GM12878 (cell line): Measurements from ENCODE around the gene BRME1. TPM values are rescaled to one million over a fixed set of nuclear protein-coding genes. Genes with fewer than 3 reads are reported as not detected.

Experiments used
- BACH1 ChIP-seq: fragments of 450-650 bp; IDR thresholded peaks from 2 replicates; pipeline ENCODE4 v1.6.1; 2017; ENCODE audit warnings: mild to moderate bottlenecking, borderline replicate concordance
- BMI1 ChIP-seq: fragments of 450-650 bp; IDR thresholded peaks from 2 replicates; pipeline ENCODE4 v1.6.1; 2016; ENCODE audit warnings: mild to moderate bottlenecking, moderate library complexity, borderline replicate concordance
- CEBPB ChIP-seq, 2 experiments: fragments of 150-350 bp in 1 of 2; IDR thresholded peaks; 2 replicates each; pipeline ENCODE4 v1.6.1; 2012 to 2014; ENCODE audit warnings: low read depth in 2 of 2, low read length in 2 of 2, borderline replicate concordance in 1 of 2, inconsistent platforms in 1 of 2
- CHD2 ChIP-seq: IDR thresholded peaks from 2 replicates; pipeline ENCODE4 v1.6.1; 2011; ENCODE audit warnings: low read depth, low read length, improper control_type of control experiment, borderline replicate concordance
- EP300 ChIP-seq, 2 experiments: fragments of 150-350 bp in 1 of 2; IDR thresholded peaks; 2 replicates each; pipeline ENCODE4 v1.6.1; 2011 to 2012; ENCODE audit warnings: low read depth in 2 of 2, low read length in 2 of 2, borderline replicate concordance in 1 of 2, improper control_type of control experiment in 1 of 2, inconsistent platforms in 1 of 2; ENCODE audit not compliant: control insufficient read depth in 1 of 2
- IKZF2 ChIP-seq, 2 experiments: fragments of 450-650 bp; IDR thresholded peaks; 2 replicates each; pipeline ENCODE4 v1.6.1; 2017; ENCODE audit warnings: mild to moderate bottlenecking in 2 of 2, moderate library complexity in 2 of 2
- IRF4 ChIP-seq: IDR thresholded peaks from 2 replicates; pipeline ENCODE4 v1.6.1; 2011; ENCODE audit warnings: low read depth, low read length
- LARP7 ChIP-seq: fragments of 450-650 bp; IDR thresholded peaks from 2 replicates; pipeline ENCODE4 v1.6.1; 2017; ENCODE audit warnings: mild to moderate bottlenecking
- MEF2A ChIP-seq: IDR thresholded peaks from 2 replicates; pipeline ENCODE4 v1.6.1; 2011; ENCODE audit warnings: low read depth, mild to moderate bottlenecking, low read length, moderate library complexity; ENCODE audit not compliant: insufficient read depth
- MYC ChIP-seq: IDR thresholded peaks from 2 replicates; pipeline ENCODE4 v1.6.1; 2011; ENCODE audit warnings: mild to moderate bottlenecking, low read length, moderate library complexity, inconsistent platforms; ENCODE audit not compliant: insufficient read depth, insufficient replicate concordance, insufficient read length, severe bottlenecking
- NFIC ChIP-seq: IDR thresholded peaks from 2 replicates; pipeline ENCODE4 v1.6.1; 2012; ENCODE audit warnings: low read depth, mild to moderate bottlenecking, inconsistent platforms, low read length, moderate library complexity
- PAX5 ChIP-seq: IDR thresholded peaks from 2 replicates; pipeline ENCODE4 v1.6.1; 2011; ENCODE audit warnings: low read depth, low read length, borderline replicate concordance
- POLR2A ChIP-seq: IDR thresholded peaks from 2 replicates; pipeline ENCODE4 v1.6.1; 2011; ENCODE audit warnings: low read depth, mild to moderate bottlenecking, low read length
- SIN3A ChIP-seq: IDR thresholded peaks from 2 replicates; pipeline ENCODE4 v1.6.1; 2012; ENCODE audit warnings: low read depth, low read length, improper control_type of control experiment
- SRF ChIP-seq, 2 experiments: IDR thresholded peaks; 2 replicates each; pipeline ENCODE4 v1.6.1; 2011; ENCODE audit warnings: low read depth in 2 of 2, low read length in 2 of 2, mild to moderate bottlenecking in 1 of 2, moderate library complexity in 1 of 2
- TCF7 ChIP-seq: IDR thresholded peaks from 2 replicates; pipeline ENCODE4 v1.6.1; 2014; ENCODE audit warnings: antibody characterized with exemption, borderline replicate concordance
- ZBED1 ChIP-seq: IDR thresholded peaks from 2 replicates; pipeline ENCODE4 v1.6.1; 2016; ENCODE audit warnings: borderline replicate concordance
- ZNF207 ChIP-seq: fragments of 450-650 bp; IDR thresholded peaks from 2 replicates; pipeline ENCODE4 v1.6.1; 2014; ENCODE audit warnings: antibody characterized with exemption, mild to moderate bottlenecking, borderline replicate concordance
- polyA plus RNA-seq, 11 experiments: library from polyadenylated mRNA; depleted of rRNA in 4 of 11; unstranded in 6 of 11; stranded (reverse) in 5 of 11; fragments of >200 nt; fragmentation: Nextera tagmentation in 4 of 11; fragmentation: Illumina TruSeq in 1 of 11; extraction: Ambion mirVana in 4 of 11; extraction: Trizol in 1 of 11; gene quantifications; 1 replicate in 1 of 11; 2 replicates in 10 of 11; pipeline versions ENCODE4 v1.2.1 to v1.2.3, GENCODE V29; 2011 to 2016; ENCODE audit warnings: inconsistent platforms in 2 of 11, missing spikeins in 2 of 11, low read depth in 1 of 11
- total RNA-seq, 4 experiments: library from RNA; depleted of rRNA in 3 of 4; stranded (reverse); fragments of >200 nt in 3 of 4; fragmentation: Illumina TruSeq in 1 of 4; extraction: Trizol in 1 of 4; gene quantifications; 2 replicates each; pipeline versions ENCODE4 v1.2.1 to v1.2.3, GENCODE V29; 2013 to 2021
- TF ChIP-seq, protein P1 (sequence below): fragments of 450-650 bp; formaldehyde crosslinking; IDR thresholded peaks from 2 replicates; pipeline ENCODE4 v1.5.0; 2022; ENCODE audit warnings: mild to moderate bottlenecking, missing genetic modification characterization
- TF ChIP-seq, protein P2 (sequence below), 3 experiments: IDR thresholded peaks in 2 of 3; conservative IDR thresholded peaks in 1 of 3; 2 replicates each; pipeline ENCODE4 v1.5.1; 2011; ENCODE audit warnings: low read depth in 3 of 3, low read length in 3 of 3, mild to moderate bottlenecking in 3 of 3, control low read depth in 2 of 3, moderate library complexity in 2 of 3, inconsistent platforms in 1 of 3, mixed read lengths in 1 of 3; ENCODE audit not compliant: control insufficient read depth in 2 of 3, insufficient read depth in 1 of 3; ENCODE audit errors: extremely low read depth in 1 of 3
- TF ChIP-seq, protein P3 (sequence below): fragments of 450-650 bp; conservative IDR thresholded peaks from 2 replicates; pipeline ENCODE4 v1.6.1; 2017; ENCODE audit warnings: mild to moderate bottlenecking, moderate library complexity

Gene BRME1
- total and polyA plus RNA-seq, 10 of the 15 experiments (the other 5 are each of a cell fraction or from before 2014, with no cell fraction given): 0.07 to 2.2 (median 1.1) TPM; not detected in 1

DNA sequence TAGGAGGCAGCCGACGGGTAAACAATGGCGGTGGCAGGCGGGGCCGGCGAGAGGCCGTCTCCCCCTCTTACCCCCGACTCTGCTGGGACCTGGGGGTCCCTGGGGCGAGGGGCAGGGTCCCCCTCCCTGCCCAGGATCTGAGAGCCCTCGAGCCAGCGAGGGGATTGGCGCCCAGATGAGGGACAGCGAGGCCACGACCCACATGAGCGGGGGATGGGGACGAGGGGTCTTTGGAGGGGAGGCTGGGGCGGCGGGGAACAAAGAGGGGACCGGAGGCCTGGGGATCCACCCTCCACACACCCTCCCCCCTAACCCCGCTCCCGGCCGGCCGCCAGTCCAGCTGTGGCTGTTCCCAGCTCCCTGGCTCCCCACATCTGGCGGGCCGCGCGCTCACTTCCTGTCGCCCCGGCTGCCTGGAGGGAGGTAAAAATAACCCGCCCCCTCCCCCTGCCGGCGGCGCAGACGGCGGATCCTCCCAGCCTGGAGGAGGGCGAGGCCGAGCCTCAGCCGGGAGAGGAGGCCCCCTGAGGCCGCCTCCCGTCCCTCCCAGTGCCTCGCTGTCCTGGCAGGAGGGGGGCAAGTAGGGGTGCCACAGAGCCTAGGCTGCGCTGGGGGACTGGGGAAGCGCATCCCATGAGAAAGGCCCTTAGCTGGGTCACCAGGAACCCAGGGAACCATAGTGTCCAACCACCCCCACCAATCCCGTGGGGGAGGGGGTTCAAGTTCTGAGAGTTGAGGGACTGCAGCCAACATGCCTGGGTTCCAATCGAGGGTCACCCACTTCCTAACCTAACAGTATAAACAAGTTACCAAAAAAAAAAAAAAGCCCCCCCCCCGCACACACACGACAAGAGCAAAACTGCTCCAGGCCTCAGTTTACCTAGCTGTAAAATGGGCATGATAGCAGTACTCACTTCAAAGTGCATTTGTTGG lies 58.2 kb downstream of the BRME1 start (continued):
- TF ChIP-seq, protein P1, sequence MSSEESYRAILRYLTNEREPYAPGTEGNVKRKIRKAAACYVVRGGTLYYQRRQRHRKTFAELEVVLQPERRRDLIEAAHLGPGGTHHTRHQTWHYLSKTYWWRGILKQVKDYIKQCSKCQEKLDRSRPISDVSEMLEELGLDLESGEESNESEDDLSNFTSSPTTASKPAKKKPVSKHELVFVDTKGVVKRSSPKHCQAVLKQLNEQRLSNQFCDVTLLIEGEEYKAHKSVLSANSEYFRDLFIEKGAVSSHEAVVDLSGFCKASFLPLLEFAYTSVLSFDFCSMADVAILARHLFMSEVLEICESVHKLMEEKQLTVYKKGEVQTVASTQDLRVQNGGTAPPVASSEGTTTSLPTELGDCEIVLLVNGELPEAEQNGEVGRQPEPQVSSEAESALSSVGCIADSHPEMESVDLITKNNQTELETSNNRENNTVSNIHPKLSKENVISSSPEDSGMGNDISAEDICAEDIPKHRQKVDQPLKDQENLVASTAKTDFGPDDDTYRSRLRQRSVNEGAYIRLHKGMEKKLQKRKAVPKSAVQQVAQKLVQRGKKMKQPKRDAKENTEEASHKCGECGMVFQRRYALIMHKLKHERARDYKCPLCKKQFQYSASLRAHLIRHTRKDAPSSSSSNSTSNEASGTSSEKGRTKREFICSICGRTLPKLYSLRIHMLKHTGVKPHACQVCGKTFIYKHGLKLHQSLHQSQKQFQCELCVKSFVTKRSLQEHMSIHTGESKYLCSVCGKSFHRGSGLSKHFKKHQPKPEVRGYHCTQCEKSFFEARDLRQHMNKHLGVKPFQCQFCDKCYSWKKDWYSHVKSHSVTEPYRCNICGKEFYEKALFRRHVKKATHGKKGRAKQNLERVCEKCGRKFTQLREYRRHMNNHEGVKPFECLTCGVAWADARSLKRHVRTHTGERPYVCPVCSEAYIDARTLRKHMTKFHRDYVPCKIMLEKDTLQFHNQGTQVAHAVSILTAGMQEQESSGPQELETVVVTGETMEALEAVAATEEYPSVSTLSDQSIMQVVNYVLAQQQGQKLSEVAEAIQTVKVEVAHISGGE: no peak
- 0 out of 4 replicates have a peak, but pooled peaks of 1 of the 2 experiments have one; percentile 3 for TF ChIP-seq SRF (IDR thresholded peaks at IDR 0.05; ENCODE audit: low read depth in 2 of 2, low read length in 2 of 2)
- TF ChIP-seq MEF2A: peak; percentile 63; the same call in 1 of the 2 replicates
- no peak for TF ChIP-seq BMI1
- peak; percentile 83 to 90 for TF ChIP-seq IKZF2 (IDR thresholded peaks at IDR 0.05)
- TF ChIP-seq PAX5: no peak
- no peak for TF ChIP-seq CEBPB (IDR thresholded peaks at IDR 0.05; ENCODE audit: borderline replicate concordance in 1 of 2, low read depth in 2 of 2, low read length in 2 of 2)
- TF ChIP-seq, protein P2, sequence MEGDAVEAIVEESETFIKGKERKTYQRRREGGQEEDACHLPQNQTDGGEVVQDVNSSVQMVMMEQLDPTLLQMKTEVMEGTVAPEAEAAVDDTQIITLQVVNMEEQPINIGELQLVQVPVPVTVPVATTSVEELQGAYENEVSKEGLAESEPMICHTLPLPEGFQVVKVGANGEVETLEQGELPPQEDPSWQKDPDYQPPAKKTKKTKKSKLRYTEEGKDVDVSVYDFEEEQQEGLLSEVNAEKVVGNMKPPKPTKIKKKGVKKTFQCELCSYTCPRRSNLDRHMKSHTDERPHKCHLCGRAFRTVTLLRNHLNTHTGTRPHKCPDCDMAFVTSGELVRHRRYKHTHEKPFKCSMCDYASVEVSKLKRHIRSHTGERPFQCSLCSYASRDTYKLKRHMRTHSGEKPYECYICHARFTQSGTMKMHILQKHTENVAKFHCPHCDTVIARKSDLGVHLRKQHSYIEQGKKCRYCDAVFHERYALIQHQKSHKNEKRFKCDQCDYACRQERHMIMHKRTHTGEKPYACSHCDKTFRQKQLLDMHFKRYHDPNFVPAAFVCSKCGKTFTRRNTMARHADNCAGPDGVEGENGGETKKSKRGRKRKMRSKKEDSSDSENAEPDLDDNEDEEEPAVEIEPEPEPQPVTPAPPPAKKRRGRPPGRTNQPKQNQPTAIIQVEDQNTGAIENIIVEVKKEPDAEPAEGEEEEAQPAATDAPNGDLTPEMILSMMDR (IDR thresholded peaks at IDR 0.05 in 2 of 3, conservative IDR thresholded peaks at IDR 0.05 in 1 of 3; ENCODE audit: control insufficient read depth in 2 of 3, extremely low read depth in 1 of 3, insufficient read depth in 1 of 3, low read depth in 3 of 3, low read length in 3 of 3): peak in 2 of 3 experiments; percentile 14 to 26; a peak in 2 of 6 replicates
- peak; percentile 17; the same call in 1 of the 2 replicates for TF ChIP-seq BACH1
- peak; percentile 44; the same call in 1 of the 2 replicates for TF ChIP-seq ZNF207
- TF ChIP-seq LARP7: no peak; the same call in 1 of the 2 replicates
- no peak for TF ChIP-seq NFIC
- TF ChIP-seq ZBED1: no peak
- TF ChIP-seq EP300 (IDR thresholded peaks at IDR 0.05; ENCODE audit: borderline replicate concordance in 1 of 2, control insufficient read depth in 1 of 2, low read depth in 2 of 2, low read length in 2 of 2): peak in 1 of 2 experiments; percentile 11; a peak in 1 of 4 replicates
- no peak for TF ChIP-seq IRF4
- TF ChIP-seq MYC: no peak
- peak; percentile 73 for TF ChIP-seq CHD2
- TF ChIP-seq SIN3A: no peak
- TF ChIP-seq, protein P3, sequence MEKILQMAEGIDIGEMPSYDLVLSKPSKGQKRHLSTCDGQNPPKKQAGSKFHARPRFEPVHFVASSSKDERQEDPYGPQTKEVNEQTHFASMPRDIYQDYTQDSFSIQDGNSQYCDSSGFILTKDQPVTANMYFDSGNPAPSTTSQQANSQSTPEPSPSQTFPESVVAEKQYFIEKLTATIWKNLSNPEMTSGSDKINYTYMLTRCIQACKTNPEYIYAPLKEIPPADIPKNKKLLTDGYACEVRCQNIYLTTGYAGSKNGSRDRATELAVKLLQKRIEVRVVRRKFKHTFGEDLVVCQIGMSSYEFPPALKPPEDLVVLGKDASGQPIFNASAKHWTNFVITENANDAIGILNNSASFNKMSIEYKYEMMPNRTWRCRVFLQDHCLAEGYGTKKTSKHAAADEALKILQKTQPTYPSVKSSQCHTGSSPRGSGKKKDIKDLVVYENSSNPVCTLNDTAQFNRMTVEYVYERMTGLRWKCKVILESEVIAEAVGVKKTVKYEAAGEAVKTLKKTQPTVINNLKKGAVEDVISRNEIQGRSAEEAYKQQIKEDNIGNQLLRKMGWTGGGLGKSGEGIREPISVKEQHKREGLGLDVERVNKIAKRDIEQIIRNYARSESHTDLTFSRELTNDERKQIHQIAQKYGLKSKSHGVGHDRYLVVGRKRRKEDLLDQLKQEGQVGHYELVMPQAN: no peak
- TF ChIP-seq TCF7: no peak
- TF ChIP-seq POLR2A: peak; percentile 72
